Measurements from ENCODE around the gene DDR2.

Gene DDR2

DNA sequence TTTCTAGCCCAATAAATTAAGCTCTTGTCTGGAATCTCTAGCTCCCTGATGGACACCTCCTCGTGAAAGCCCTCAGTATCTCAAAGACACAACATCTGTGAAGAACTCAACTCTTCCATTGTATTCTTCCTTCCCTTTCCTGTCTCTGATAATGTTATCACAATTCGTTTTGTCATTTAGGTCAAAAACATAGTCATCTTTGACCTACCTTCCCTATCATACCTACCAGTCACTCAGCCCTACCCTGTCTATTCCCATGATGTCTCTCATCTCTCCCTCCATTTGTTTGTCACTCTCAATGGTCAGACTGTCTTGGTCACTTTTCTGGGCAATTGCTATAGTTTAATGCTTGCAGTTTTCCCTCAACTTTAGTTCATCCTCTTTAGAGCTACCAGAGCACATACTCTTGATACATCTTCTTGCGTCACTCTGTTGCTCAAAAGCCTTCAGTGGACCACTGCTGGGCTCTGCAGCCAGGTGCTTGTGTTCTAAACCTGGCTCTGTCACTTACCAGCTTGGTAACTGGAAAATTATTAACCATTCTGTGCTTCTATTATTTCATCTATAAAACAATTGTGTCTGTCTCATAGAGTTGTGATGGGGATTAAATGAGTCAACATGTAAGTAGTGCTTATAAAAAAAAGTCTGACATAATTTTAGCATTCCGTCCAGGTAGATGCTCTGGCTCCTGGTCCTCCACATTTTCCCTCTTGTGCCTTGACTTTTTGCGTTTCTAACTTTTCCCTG, 39.6 kb downstream of the DDR2 start:
- DNase-seq = no peak
- TF ChIP-seq GATA1 (IDR thresholded peaks at IDR 0.05; ENCODE audit: low read depth, low read length) (no peak), POLR2A (IDR thresholded peaks at IDR 0.05; ENCODE audit: low read length) (no peak)

DNA sequence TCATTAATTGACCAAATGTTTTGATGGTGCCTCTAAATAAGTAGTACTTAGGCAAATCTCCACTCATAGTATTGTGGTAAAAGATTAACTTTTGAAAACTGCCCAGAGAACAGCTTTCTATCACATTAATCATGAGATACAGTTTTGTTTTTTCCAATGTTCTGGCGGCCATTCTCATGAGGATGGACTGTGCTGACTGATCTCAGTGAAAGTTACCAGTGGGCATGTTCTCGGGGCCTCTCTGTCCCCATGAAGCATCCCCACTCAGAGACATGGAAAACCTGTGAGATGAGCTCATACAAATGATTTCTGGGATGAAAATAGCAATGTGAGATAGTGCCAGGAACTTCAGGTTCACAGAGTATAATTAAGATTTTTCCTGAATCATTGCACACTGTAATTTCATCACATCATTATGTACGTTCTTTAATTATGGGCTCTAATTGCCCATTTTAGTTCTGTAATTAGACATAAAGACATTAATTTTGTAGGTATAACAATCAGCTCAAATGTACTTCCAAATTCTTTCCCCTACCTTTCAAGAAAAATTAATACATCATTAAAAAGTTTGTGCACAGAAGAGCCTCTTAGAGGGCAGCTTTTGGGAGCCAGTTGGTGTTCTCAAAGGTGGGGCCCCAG, 40.5 kb downstream of the DDR2 start:
- DNase-seq = no peak
- TF ChIP-seq GATA1 (IDR thresholded peaks at IDR 0.05; ENCODE audit: low read depth, low read length) (no peak), POLR2A (IDR thresholded peaks at IDR 0.05; ENCODE audit: low read length) (no peak)

DNA sequence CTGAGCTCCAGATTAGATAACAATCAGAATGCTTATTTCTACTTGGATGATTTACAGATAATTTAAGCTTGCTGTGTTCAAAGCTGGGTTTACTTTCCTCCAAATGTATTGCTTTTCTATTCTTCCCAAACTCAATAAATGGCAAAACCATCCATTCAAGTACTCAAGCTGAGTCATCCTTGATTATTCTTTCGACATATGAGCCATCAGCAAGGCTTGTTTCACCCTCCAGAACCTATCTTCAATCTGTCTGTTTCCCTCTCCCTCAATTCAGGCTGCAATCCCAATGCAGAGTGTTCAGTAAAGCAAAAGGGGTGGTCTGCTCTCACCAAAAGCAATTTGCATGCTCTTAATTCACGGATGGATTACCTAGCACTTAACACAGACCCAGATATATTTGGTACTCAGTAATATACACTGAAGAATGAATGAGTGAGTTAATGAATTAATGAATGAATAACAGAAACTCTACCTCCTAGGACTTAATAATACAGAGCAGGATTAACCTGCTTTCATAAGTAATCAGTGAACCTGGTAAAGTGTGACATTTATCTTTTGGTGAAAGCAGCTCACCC, 41.9 kb downstream of the DDR2 start:
- no peak for DNase-seq

GRCh38 chr1:162676087-162676486, 43.8 kb downstream of the DDR2 start:
- TF ChIP-seq POLR2A (IDR thresholded peaks at IDR 0.05; ENCODE audit: low read length) (no peak), GATA1 (IDR thresholded peaks at IDR 0.05; ENCODE audit: low read depth, low read length) (no peak)
- no peak for DNase-seq

More for the DNA sequence above, 41.9 kb downstream of the DDR2 start:
- TF ChIP-seq POLR2A (IDR thresholded peaks at IDR 0.05; ENCODE audit: low read length) (no peak), GATA1 (IDR thresholded peaks at IDR 0.05; ENCODE audit: low read depth, low read length) (no peak)

DNA sequence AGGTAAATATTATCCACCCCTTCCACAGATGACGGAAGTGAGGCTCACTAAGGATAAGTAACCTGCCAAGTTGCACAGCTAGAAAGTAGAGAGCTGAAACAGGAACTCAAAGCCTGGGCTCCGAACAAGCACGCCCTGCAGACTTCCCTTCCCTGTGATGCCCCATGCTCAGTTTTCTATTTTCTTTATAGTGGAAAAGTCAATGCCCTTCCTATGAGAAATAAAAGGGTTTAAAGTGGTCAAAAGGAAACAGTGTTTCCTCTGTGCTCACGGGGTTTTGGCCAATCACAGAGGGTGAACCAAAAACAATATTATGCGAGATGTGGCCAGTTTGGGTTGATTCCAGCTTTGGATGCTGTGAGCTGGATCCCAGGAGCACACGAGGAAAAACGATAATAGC, 44.5 kb downstream of the DDR2 start:
- no peak for TF ChIP-seq GATA1 (IDR thresholded peaks at IDR 0.05; ENCODE audit: low read depth, low read length)
- no peak for TF ChIP-seq POLR2A (IDR thresholded peaks at IDR 0.05; ENCODE audit: low read length)

GRCh38 chr1:162677607-162678371, 45.5 kb downstream of the DDR2 start:
- TF ChIP-seq POLR2A (IDR thresholded peaks at IDR 0.05; ENCODE audit: low read length) (no peak), GATA1 (IDR thresholded peaks at IDR 0.05; ENCODE audit: low read depth, low read length) (no peak)
- DNase-seq = no peak

More for the DNA sequence above, 44.5 kb downstream of the DDR2 start:
- no peak for DNase-seq

DNA sequence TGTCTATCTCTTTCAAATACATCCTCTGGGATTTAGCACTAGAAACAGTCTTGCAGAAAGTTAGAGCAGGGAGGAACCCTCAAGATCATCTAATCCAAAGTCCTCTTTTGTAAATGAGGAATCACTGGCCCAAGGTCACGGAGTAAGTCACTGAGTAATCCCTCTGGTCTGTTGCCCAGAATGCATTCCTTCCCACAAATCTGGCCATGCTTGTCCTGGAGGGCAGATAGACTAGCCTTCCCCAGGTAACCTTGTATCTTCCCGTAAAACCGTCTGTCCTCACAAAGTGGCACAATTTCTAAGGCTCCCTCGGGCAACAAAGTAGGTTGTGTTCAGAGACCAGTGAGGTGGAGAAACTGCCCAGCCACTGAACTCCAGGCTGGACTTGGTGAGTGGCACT, 46.2 kb downstream of the DDR2 start:
- no peak for DNase-seq
- no peak for TF ChIP-seq POLR2A (IDR thresholded peaks at IDR 0.05; ENCODE audit: low read length)
- TF ChIP-seq GATA1 (IDR thresholded peaks at IDR 0.05; ENCODE audit: low read depth, low read length) = no peak

GRCh38 chr1:162679298-162679697, 47.0 kb downstream of the DDR2 start:
- TF ChIP-seq GATA1 (IDR thresholded peaks at IDR 0.05; ENCODE audit: low read depth, low read length) = no peak
- no peak for TF ChIP-seq POLR2A (IDR thresholded peaks at IDR 0.05; ENCODE audit: low read length)

GRCh38 chr1:162680419-162681121, 48.3 kb downstream of the DDR2 start:
- no peak for DNase-seq
- TF ChIP-seq POLR2A (IDR thresholded peaks at IDR 0.05; ENCODE audit: low read length) = no peak
- TF ChIP-seq GATA1 (IDR thresholded peaks at IDR 0.05; ENCODE audit: low read depth, low read length) = no peak

More at GRCh38 chr1:162679298-162679697, 47.0 kb downstream of the DDR2 start:
- DNase-seq = no peak

- TF ChIP-seq POLR2A (IDR thresholded peaks at IDR 0.05; ENCODE audit: low read length) (no peak), GATA1 (IDR thresholded peaks at IDR 0.05; ENCODE audit: low read depth, low read length) (no peak)
- no peak for DNase-seq
Measured at GRCh38 chr1:162681122-162681436, 48.8 kb downstream of the DDR2 start.

DNA sequence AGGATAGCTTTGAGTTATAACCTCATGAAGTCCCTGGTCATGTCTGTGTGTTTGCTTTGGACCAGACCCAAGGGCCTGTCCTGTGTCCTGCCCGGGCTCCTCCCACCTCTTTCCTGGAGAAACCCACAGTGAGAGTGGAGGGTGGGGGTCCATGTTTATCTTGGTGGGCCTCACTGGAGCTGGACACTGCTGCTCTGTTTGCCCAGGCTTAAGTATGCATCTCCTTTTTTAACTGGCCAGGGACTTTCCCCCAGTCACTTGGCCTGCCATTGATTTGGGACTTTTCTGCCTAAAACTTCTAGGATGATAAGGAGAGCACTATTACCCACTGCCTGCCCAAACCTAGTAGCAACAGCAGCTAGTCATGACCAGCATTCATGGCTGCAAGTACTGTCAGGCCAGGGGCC, 49.8 kb downstream of the DDR2 start:
- no peak for TF ChIP-seq GATA1 (IDR thresholded peaks at IDR 0.05; ENCODE audit: low read depth, low read length)
- no peak for TF ChIP-seq POLR2A (IDR thresholded peaks at IDR 0.05; ENCODE audit: low read length)
- DNase-seq = no peak

DNA sequence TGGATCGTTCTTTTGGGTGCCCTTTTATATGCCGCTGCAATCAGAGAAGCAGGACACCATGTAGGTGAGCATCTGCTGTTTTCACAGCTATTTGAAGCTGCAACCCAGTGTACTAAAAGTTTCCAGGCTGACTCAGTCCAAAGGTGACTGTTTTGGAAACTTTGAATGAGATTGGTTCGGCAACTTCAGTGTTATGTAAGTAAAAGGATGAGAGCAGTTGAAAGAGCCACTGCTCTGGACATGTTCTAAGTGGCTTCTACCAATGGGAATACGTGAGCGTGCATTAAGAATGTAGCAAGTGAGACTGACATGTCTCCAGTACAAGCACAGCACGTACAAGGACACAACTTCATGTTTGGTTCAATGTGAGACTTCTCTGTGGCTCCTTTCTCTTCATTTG, 55.6 kb downstream of the DDR2 start:
- no peak for TF ChIP-seq GATA1 (IDR thresholded peaks at IDR 0.05; ENCODE audit: low read depth, low read length)
- TF ChIP-seq POLR2A (IDR thresholded peaks at IDR 0.05; ENCODE audit: low read length) = no peak
- no peak for DNase-seq

GRCh38 chr1:162688521-162688920, 56.3 kb downstream of the DDR2 start:
- no peak for TF ChIP-seq POLR2A (IDR thresholded peaks at IDR 0.05; ENCODE audit: low read length)
- no peak for TF ChIP-seq GATA1 (IDR thresholded peaks at IDR 0.05; ENCODE audit: low read depth, low read length)
- no peak for DNase-seq

Data from erythroblast (primary cell).